ENCODE measurements around the gene IL12A. TPM values are rescaled to one million over a fixed set of nuclear protein-coding genes. Genes with fewer than 3 reads are reported as not detected.

The IL12A gene
- total RNA-seq, result 0.30 and 0.54 TPM in 2 replicates
- long read RNA-seq, result 0 reads

DNA sequence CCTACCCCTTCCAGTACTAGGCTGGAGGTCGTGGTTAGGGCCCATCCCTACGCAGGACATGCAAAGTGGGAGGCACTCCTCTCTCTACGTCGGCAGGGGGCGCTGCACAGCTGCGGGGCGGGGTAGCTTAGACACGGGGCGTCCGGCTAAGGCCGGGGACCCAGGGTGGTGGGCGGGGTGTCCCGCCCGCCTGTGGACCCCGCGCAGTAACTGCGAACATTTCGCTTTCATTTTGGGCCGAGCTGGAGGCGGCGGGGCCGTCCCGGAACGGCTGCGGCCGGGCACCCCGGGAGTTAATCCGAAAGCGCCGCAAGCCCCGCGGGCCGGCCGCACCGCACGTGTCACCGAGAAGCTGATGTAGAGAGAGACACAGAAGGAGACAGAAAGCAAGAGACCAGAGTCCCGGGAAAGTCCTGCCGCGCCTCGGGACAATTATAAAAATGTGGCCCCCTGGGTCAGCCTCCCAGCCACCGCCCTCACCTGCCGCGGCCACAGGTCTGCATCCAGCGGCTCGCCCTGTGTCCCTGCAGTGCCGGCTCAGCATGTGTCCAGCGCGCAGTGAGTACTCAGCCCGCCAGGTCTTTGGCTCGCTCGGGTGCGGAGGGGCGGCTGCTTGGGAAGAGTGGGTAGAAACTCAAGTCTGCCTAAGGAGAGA lies at the start of gene IL12A:
Gene IL12A (plus strand): TSS at position 219 of the 655 bp plus-strand sequence.
- Mint-ChIP-seq H3K27ac (ENCODE audit: unreplicated experiment) (peak within 1 kb of the TSS; percentile 10), H3K27me3 (ENCODE audit: low read depth) (peaks cover 24% of the 10 kb centered on the region), H3K36me3 (ENCODE audit: low read depth) (peaks cover 4% of the 10 kb centered on the region), H3K4me1 (peaks cover 3% of the 10 kb centered on the region), H3K4me3 (peak within 1 kb of the TSS; percentile 85), H3K9me3 (peaks cover 6% of the 10 kb centered on the region)
- peak; percentile 78 for DNase-seq (ENCODE audit: low read depth, low spot score)
- TF ChIP-seq, protein P1, sequence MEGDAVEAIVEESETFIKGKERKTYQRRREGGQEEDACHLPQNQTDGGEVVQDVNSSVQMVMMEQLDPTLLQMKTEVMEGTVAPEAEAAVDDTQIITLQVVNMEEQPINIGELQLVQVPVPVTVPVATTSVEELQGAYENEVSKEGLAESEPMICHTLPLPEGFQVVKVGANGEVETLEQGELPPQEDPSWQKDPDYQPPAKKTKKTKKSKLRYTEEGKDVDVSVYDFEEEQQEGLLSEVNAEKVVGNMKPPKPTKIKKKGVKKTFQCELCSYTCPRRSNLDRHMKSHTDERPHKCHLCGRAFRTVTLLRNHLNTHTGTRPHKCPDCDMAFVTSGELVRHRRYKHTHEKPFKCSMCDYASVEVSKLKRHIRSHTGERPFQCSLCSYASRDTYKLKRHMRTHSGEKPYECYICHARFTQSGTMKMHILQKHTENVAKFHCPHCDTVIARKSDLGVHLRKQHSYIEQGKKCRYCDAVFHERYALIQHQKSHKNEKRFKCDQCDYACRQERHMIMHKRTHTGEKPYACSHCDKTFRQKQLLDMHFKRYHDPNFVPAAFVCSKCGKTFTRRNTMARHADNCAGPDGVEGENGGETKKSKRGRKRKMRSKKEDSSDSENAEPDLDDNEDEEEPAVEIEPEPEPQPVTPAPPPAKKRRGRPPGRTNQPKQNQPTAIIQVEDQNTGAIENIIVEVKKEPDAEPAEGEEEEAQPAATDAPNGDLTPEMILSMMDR (conservative IDR thresholded peaks at IDR 0.05), result peak; percentile 97

DNA sequence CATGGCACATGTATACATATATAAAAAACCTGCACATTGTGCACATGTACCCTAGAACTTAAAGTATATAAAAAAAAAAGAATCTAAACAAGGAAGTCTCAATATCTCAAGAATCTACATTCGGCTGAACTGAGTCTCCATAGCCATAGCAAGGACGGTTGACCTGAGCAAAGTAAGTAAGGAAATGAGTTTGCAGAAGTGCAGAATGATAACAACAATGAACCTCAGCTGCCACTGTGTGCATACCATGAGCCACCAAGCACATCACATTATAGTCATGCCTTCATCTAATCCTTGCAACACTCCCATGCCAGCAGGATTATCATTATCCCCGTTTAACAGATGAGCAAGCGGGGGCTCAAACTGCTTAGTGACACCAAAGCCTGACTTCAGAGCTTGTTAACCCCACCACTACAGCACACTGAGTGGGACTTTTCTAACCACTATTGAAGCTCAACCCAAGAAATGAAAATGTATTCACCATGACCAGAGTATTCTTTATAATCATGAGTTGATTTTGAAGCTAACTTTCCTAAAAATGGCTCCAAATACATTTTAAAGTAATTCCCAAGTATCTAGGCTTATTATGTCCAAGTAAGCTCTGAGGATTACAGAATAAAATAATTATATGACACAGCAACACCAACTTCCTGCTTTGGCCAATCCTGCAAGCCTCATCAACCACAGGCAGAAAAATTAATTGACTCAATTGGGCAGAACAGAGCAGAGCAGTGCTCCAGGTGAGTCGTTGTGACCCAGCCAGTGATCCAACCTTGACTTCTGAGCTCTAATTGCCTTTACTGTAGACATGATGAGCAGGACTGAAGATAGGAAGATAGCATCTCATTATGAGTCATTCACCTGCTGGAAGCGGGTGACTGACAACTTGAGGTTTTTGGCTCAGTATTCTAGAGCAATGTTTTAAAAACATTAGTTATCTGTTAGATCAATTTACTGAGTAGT lies 47.3 kb upstream of the IL12A start:
- H3K4me1 Mint-ChIP-seq, result no peaks in the 10 kb centered on the region

DNA sequence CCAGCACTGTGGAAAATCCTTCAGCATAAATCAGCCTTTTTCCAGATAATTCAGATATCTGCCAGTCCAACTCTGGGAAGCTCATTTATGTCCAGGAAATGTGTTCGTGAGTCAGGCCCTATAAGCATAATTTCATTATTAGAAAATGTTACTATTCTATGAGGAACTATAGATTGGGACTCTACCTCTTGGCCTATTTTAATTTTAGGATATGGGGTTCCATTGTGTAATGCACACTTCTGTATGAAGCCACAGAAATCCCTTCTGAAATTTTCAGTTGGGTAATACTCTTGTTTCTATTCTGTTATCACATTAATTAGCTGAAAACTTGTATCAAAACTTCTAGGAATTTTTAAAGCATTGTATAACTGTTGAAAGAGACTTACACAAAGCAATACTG lies 43.9 kb upstream of the IL12A start:
- DNase-seq (ENCODE audit: low read depth, low spot score), result no peak
- Mint-ChIP-seq H3K27ac (ENCODE audit: unreplicated experiment) (no peak overlapping the region), H3K4me1 (no peaks in the 10 kb centered on the region), H3K4me3 (no peak overlapping the region), H3K27me3 (ENCODE audit: low read depth) (no peaks in the 10 kb centered on the region), H3K36me3 (ENCODE audit: low read depth) (no peaks in the 10 kb centered on the region), H3K9me3 (peaks cover 3% of the 10 kb centered on the region)
- TF ChIP-seq, protein P1 (conservative IDR thresholded peaks at IDR 0.05), result no peak

More for the DNA sequence above, 47.3 kb upstream of the IL12A start:
- no peak overlapping the region for H3K27ac Mint-ChIP-seq (ENCODE audit: unreplicated experiment)
- TF ChIP-seq, protein P1 (conservative IDR thresholded peaks at IDR 0.05), result no peak
- no peak for DNase-seq (ENCODE audit: low read depth, low spot score)
- H3K4me3 Mint-ChIP-seq, result no peak overlapping the region
- H3K9me3 Mint-ChIP-seq, result peaks cover 3% of the 10 kb centered on the region
- H3K27me3 Mint-ChIP-seq (ENCODE audit: low read depth), result no peaks in the 10 kb centered on the region
- no peaks in the 10 kb centered on the region for H3K36me3 Mint-ChIP-seq (ENCODE audit: low read depth)

DNA sequence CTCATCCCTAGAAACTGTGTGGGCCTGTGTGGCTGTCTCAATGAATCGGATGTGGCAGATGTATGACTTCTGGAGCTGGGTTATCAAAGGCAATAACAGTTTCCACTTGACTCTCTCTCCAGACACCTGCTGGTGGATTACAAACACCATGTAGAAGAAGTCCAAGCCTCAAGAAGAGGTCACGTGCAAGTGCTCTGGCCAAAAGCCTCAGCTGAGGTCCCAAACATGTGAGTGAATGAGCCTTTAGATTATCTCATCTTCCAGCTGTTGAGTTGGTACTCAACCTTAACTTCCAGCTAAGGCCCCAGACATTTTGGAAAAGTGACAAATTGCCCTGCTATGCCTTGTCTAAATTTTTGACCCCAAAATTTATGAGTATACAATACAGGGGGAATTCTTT lies 42.7 kb upstream of the IL12A start:
- H3K27ac Mint-ChIP-seq (ENCODE audit: unreplicated experiment), result no peak overlapping the region
- H3K27me3 Mint-ChIP-seq (ENCODE audit: low read depth), result no peaks in the 10 kb centered on the region
- TF ChIP-seq, protein P1 (conservative IDR thresholded peaks at IDR 0.05), result no peak
- H3K9me3 Mint-ChIP-seq, result peaks cover 3% of the 10 kb centered on the region
- DNase-seq (ENCODE audit: low read depth, low spot score), result no peak
- no peak overlapping the region for H3K4me3 Mint-ChIP-seq
- no peaks in the 10 kb centered on the region for H3K4me1 Mint-ChIP-seq
- H3K36me3 Mint-ChIP-seq (ENCODE audit: low read depth), result no peaks in the 10 kb centered on the region

DNA sequence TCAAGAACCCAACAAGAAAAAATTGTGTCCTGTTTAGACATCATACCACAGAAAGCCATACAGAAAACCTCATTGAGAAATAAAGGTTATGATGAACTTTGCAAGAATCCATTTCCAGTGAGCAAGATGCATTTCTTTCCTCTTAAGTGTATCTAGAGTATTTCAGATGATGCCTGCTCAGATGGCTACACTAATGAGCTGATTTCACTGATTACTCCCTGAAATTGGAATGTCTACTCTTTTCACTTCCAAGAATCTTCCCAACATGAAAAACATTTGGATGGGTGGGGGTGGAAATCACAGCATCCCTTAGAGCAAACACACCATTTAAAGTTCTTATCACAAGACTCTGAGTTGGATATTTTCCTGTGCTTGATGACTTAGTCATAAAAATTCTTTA lies 41.4 kb upstream of the IL12A start:
- Mint-ChIP-seq H3K36me3 (ENCODE audit: low read depth) (no peaks in the 10 kb centered on the region), H3K9me3 (no peaks in the 10 kb centered on the region), H3K27ac (ENCODE audit: unreplicated experiment) (no peak overlapping the region), H3K4me3 (no peak overlapping the region), H3K27me3 (ENCODE audit: low read depth) (no peaks in the 10 kb centered on the region), H3K4me1 (no peaks in the 10 kb centered on the region)
- no peak for DNase-seq (ENCODE audit: low read depth, low spot score)
- TF ChIP-seq, protein P1 (conservative IDR thresholded peaks at IDR 0.05), result no peak

All from neural crest cell (in vitro differentiated cells).